Smooth muscle cell of the umbilical artery (primary cell): ENCODE measurements around the gene ST6GALNAC1. TPM values are rescaled to one million over a fixed set of nuclear protein-coding genes. Genes with fewer than 3 reads are reported as not detected.

ENCODE experiments used
- total RNA-seq: library from RNA; depleted of rRNA; stranded (reverse); fragments of >200 nt; gene quantifications from 2 replicates; pipeline ENCODE4 v1.2.3, GENCODE V29; 2014

The ST6GALNAC1 gene
- total RNA-seq = not detected in 2 replicates

DNA sequence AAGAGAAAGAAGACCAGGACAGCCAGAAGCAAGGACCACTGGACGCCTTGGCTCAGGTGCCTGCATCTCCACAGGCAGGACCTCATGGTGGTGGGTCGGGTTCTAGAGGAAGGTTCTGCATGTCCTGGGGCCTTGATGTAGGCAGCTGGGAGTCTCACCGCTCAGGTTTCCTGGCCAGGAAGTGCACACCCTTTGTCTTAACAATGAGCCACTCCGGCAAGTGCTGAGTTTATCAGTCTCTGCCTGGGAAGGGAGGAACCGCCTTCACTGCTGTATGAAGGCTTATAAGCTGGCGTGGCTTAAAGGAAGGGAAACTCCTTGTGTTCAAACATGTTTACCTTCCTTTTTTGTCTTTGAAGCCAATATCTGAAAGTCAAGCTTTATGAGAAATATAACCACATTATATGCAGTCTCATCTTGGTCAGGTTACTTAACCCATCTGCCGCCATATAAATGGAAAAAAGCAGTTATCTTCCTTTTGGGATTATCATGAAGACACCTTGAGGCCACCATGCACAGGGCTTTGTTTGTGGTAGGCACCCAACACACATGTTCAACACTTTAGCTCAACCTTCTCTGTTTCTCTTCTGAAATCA, at the start of gene ST6GALNAC1:
Gene ST6GALNAC1, minus strand, starts transcription at position 205 of the 596 bp plus-strand sequence. Its CDS starts 119 bp downstream, at position 86.

DNA sequence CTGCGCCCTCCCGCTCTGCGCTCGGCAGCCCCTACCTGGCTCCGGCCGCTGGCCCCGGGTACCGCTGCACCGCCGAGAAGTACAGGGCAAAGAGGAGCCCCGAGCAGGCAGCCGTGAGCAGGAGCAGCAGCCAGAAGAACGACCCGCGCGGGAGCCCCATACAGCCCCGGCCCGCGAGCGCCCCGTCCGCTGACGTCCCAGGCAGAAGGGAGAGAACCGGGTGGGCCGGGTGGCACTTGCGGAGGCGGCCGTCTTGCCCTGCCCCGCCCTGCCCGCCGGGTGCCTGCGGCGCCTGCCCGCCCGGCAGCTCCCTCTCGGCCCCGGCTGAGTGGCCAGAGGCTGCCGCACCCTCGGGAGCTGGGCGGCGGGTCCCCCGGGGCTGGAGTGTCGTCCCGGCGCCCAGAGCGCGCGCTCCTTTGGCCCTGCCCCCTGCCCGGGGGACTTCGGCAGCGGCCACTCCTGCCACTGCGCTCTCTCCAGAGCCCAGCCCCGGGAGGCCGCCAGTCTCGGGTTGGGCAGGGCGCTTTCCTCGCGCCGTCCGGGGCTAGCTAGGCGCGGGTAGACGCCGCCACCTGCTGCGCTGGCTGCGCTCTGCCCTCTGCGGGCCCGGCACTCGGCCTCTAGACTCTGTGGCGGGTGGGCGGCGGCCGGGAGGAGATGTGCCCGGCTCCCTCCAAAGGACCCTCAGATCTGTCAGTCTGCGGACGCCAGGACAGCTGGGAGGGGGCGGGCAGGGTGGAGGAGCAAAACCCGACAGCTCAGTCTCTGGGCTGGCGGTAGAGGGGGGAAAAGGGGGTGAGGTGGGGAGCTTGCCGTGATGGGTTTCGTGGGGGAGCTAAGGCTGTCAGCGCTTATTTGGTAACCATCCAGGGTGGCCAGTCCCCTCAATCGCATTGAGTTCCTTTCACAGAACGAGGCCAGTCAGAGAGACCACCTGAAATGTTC, 57.6 kb downstream of the ST6GALNAC1 start, which contains the start of gene ST6GALNAC2:
Gene ST6GALNAC2, minus strand, starts transcription at position 212 of the 945 bp plus-strand sequence. Its CDS starts 52 bp downstream, at position 160.

Other genes with a start within 250 kb of the ST6GALNAC1 start
- 22.6 and 46.2 TPM in 2 replicates for gene UBE2O, start 190.6 kb downstream of the ST6GALNAC1 start, total RNA-seq
- 0.37 TPM in 1 of 2 replicates, not detected in the other for gene AANAT, start 176.2 kb downstream of the ST6GALNAC1 start, total RNA-seq
- 9.5 and 33.7 TPM in 2 replicates for gene RHBDF2, start 142.3 kb downstream of the ST6GALNAC1 start, total RNA-seq
- 5.9 and 7.1 TPM in 2 replicates for gene CYGB, start 106.0 kb downstream of the ST6GALNAC1 start, total RNA-seq
- 1.2 and 1.5 TPM in 2 replicates for gene PRCD, start 103.7 kb downstream of the ST6GALNAC1 start, total RNA-seq
- gene ST6GALNAC2, start 57.9 kb downstream of the ST6GALNAC1 start, total RNA-seq = 0.55 TPM in 1 of 2 replicates, not detected in the other
- gene MXRA7, start 67.2 kb upstream of the ST6GALNAC1 start, total RNA-seq = 269 and 308 TPM in 2 replicates
- gene JMJD6, start 82.8 kb upstream of the ST6GALNAC1 start, total RNA-seq = 23.8 and 40.9 TPM in 2 replicates
- 21.0 and 24.9 TPM in 2 replicates for gene METTL23, start 83.1 kb upstream of the ST6GALNAC1 start, total RNA-seq
- gene SRSF2, start 93.6 kb upstream of the ST6GALNAC1 start, total RNA-seq = 75.4 and 207 TPM in 2 replicates
- 25.9 and 38.9 TPM in 2 replicates for gene MFSD11, start 94.4 kb upstream of the ST6GALNAC1 start, total RNA-seq
- 0.89 and 1.4 TPM in 2 replicates for gene MGAT5B, start 224.6 kb upstream of the ST6GALNAC1 start, total RNA-seq